ENCODE results near the gene HSP90AB1. TPM values are rescaled to one million over a fixed set of nuclear protein-coding genes. Genes with fewer than 3 reads are reported as not detected.

Gene HSP90AB1
- polyA plus RNA-seq, 2 of the 4 experiments (the other 2 are of a cell fraction) = 1,136 to 1,155 TPM

DNA sequence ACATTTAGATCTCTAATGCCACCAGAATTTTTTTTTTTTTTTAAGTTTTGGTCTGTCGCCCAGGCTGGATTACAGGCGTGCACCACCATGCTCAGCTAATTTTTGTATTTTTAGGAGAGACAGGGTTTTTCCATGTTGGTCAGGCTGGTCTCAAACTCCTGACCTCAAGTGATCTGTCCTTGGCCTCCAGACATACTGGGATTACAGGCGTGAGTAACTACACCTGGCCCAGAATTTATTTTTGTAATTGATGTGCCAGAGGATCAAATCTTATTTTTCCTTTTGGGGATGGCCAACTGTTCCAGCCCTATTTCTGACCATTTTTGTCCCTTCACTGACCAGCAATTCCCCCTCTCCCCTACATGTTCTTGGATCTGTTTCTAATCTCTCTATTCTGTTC, 48.2 kb upstream of the HSP90AB1 start:
- no peak for FAIRE-seq
- H3K9me3 ChIP-seq = no peaks in the 10 kb centered on the region
- no peak for DNase-seq (ENCODE audit: low read depth in 1 of 2, low spot score in 1 of 2)
- 0 out of 3 replicates have a peak, but pooled peaks cover 5% of the 10 kb centered on the region for H3K4me1 ChIP-seq
- H3K4me3 ChIP-seq = no peak overlapping the region
- H3K4me2 ChIP-seq = no peak overlapping the region
- no peak for ATAC-seq
- ChIA-PET CTCF (interaction anchor here (0.6 to 1.2 kb wide), 2 partner anchors 26 to 176 kb away, joined by 4 to 6 read pairs; no protein-coding TSS in a partner anchor), POLR2A (no interaction called here)
- H3K27ac ChIP-seq = no peak overlapping the region
- TF ChIP-seq NFE2L2 (conservative IDR thresholded peaks at IDR 0.05; ENCODE audit: low read length) = no peak
- no peak for TF ChIP-seq TFCP2L1 (CRISPR knock-in tag; IDR thresholded peaks at IDR 0.05)
- no peak for TF ChIP-seq BHLHE40 (IDR thresholded peaks at IDR 0.05; ENCODE audit: low read depth, low read length)
- TF ChIP-seq NPAS2 (CRISPR knock-in tag; IDR thresholded peaks at IDR 0.05; ENCODE audit: borderline replicate concordance) = no peak
- TF ChIP-seq FOSL2 (IDR thresholded peaks at IDR 0.05) = no peak
- TF ChIP-seq FOSL2 (CRISPR knock-in tag; IDR thresholded peaks at IDR 0.05) = no peak
- TF ChIP-seq RARB (CRISPR knock-in tag; IDR thresholded peaks at IDR 0.05) = no peak
- 75% methylated on average over 3 of the region's 3 CpGs for WGBS (ENCODE audit: missing lambda C conversion rate)

DNA sequence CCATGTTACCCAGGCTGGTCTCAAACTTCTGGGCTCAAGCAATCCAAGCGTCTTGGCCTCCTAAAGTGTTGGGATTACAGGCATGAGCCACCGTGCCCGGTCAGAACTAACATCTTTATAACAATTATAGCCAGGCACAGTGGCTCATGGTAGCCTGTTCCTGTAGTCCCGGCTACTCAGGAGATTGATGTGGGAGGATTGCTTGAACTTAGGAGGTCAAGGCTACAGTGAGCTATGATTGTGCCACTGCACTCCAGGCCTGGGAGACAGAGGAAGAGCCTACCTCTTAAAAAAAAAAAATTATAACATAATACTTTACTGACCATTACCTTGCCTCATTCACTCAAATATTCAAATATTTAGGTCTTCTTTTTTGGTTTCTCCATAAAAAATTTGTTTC, 47.0 kb upstream of the HSP90AB1 start:
- H3K27ac ChIP-seq = no peak overlapping the region
- ChIA-PET CTCF (interaction anchor here (1.5 kb wide), 1 partner anchor 39 kb away, joined by 3 read pairs; no protein-coding TSS in a partner anchor), POLR2A (no interaction called here)
- no peak overlapping the region for H3K4me3 ChIP-seq
- no peak for DNase-seq (ENCODE audit: low read depth in 1 of 2, low spot score in 1 of 2)
- no peak for ATAC-seq
- TF ChIP-seq, protein P1, sequence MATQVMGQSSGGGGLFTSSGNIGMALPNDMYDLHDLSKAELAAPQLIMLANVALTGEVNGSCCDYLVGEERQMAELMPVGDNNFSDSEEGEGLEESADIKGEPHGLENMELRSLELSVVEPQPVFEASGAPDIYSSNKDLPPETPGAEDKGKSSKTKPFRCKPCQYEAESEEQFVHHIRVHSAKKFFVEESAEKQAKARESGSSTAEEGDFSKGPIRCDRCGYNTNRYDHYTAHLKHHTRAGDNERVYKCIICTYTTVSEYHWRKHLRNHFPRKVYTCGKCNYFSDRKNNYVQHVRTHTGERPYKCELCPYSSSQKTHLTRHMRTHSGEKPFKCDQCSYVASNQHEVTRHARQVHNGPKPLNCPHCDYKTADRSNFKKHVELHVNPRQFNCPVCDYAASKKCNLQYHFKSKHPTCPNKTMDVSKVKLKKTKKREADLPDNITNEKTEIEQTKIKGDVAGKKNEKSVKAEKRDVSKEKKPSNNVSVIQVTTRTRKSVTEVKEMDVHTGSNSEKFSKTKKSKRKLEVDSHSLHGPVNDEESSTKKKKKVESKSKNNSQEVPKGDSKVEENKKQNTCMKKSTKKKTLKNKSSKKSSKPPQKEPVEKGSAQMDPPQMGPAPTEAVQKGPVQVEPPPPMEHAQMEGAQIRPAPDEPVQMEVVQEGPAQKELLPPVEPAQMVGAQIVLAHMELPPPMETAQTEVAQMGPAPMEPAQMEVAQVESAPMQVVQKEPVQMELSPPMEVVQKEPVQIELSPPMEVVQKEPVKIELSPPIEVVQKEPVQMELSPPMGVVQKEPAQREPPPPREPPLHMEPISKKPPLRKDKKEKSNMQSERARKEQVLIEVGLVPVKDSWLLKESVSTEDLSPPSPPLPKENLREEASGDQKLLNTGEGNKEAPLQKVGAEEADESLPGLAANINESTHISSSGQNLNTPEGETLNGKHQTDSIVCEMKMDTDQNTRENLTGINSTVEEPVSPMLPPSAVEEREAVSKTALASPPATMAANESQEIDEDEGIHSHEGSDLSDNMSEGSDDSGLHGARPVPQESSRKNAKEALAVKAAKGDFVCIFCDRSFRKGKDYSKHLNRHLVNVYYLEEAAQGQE (IDR thresholded peaks at IDR 0.05) = no peak
- TF ChIP-seq MYC (IDR thresholded peaks at IDR 0.05; ENCODE audit: borderline replicate concordance, low read length) (no peak), PHF8 (IDR thresholded peaks at IDR 0.05; ENCODE audit: borderline replicate concordance, low read depth) (no peak), HOXB13 (CRISPR knock-in tag; IDR thresholded peaks at IDR 0.05; ENCODE audit: low read depth) (no peak), RFX5 (IDR thresholded peaks at IDR 0.05) (no peak), NFE2L2 (conservative IDR thresholded peaks at IDR 0.05; ENCODE audit: low read length) (no peak), JUN (IDR thresholded peaks at IDR 0.05) (no peak), EHF (CRISPR knock-in tag; IDR thresholded peaks at IDR 0.05) (no peak), POLR2AphosphoS2 (conservative IDR thresholded peaks at IDR 0.05; ENCODE audit: low read length) (no peak), TP53 (CRISPR knock-in tag; IDR thresholded peaks at IDR 0.05) (no peak)
- TF ChIP-seq, protein P2, sequence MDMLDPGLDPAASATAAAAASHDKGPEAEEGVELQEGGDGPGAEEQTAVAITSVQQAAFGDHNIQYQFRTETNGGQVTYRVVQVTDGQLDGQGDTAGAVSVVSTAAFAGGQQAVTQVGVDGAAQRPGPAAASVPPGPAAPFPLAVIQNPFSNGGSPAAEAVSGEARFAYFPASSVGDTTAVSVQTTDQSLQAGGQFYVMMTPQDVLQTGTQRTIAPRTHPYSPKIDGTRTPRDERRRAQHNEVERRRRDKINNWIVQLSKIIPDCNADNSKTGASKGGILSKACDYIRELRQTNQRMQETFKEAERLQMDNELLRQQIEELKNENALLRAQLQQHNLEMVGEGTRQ (IDR thresholded peaks at IDR 0.05) = no peak
- FAIRE-seq = no peak
- 61% methylated on average over 4 of the region's 4 CpGs for WGBS (ENCODE audit: missing lambda C conversion rate)
- H3K4me1 ChIP-seq = peaks cover 12% of the 10 kb centered on the region
- H3K9me3 ChIP-seq = no peaks in the 10 kb centered on the region
- no peak overlapping the region for H3K4me2 ChIP-seq

DNA sequence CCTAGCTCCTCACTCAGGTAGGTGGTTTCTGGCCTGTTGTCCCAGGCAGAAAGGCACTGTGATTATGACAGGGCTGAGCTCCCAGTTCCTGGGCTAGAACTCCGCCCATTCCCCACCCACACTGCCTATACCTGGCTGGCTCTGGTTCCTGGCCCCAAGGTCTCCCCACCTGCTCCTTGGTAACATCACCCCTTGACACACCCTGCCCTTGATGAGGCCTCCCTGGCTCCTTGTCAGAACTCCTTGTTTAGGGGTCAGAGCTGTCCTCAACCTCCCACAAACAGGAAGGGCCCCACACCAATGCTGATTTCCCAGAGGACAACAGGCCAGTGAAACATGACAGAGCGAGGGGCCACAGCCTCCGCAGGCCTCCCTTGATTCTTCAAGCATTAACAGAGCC, 45.7 kb upstream of the HSP90AB1 start:
- POLR2A ChIA-PET = no interaction called here
- TF ChIP-seq KDM5A (IDR thresholded peaks at IDR 0.05) (no peak), HEYL (CRISPR knock-in tag; IDR thresholded peaks at IDR 0.05) (no peak)
- no peak for DNase-seq (ENCODE audit: low read depth in 1 of 2, low spot score in 1 of 2)

More for the DNA sequence above, 45.7 kb upstream of the HSP90AB1 start:
- CTCF ChIA-PET = interaction anchor here (1.1 to 1.5 kb wide), 2 partner anchors 12 to 40 kb away, joined by 3 read pairs; no protein-coding TSS in a partner anchor
- Histone ChIP-seq H3K4me2 (no peak overlapping the region), H3K27ac (no peak overlapping the region), H3K4me1 (peaks cover 12% of the 10 kb centered on the region), H3K4me3 (no peak overlapping the region), H3K9me3 (no peaks in the 10 kb centered on the region)
- FAIRE-seq (no peak), ATAC-seq (no peak)
- 92% methylated on average over 3 of the region's 3 CpGs for WGBS (ENCODE audit: missing lambda C conversion rate)

All from A549 (cell line).